Hematopoietic multipotent progenitor cell (in vitro differentiated cells): ENCODE measurements around the gene FCER1A. TPM values are rescaled to one million over a fixed set of nuclear protein-coding genes. Genes with fewer than 3 reads are reported as not detected.
"Not testable (repeated sequence)": the region's sequence is repeated elsewhere in the genome, so short reads cannot be mapped to it uniquely, and the experiment has no call there.

Source experiments
- DNase-seq, 3 donors: peaks; one replicate each; pipeline ENCODE4 v3.0.0-alpha.2; 2011 to 2015; ENCODE audit warnings: low read depth in 2 of 3, low spot score in 2 of 3
- total RNA-seq: library from RNA; depleted of rRNA; stranded (reverse); fragments of >200 nt; gene quantifications from one replicate; pipeline ENCODE4 v1.2.3, GENCODE V29; 2012

FCER1A gene
- total RNA-seq, 1 donor, result 88.6 TPM

- DNase-seq, result not testable (repeated sequence)
Measured at GRCh38 chr1:159349374-159349773, 47.2 kb downstream of the FCER1A start.

GRCh38 chr1:159352436-159352835 is 50.3 kb downstream of the FCER1A start:
- DNase-seq, result peak in 2 of 3 donors; percentile 21 to 66

Other genes with a start within 250 kb of the FCER1A start
- gene AIM2, start 225.6 kb upstream of the FCER1A start, total RNA-seq, result under 0.01 TPM
- not detected for gene CADM3, start 130.7 kb upstream of the FCER1A start, total RNA-seq
- gene ACKR1, start 97.5 kb upstream of the FCER1A start, total RNA-seq, result 0.27 TPM
- gene OR10J4, start 129.9 kb downstream of the FCER1A start, total RNA-seq, result not detected
- gene OR10J1, start 137.4 kb downstream of the FCER1A start, total RNA-seq, result under 0.01 TPM
- not detected for gene OR10J5, start 233.7 kb downstream of the FCER1A start, total RNA-seq